ENCODE results near the gene SMARCA4.
"Not testable (repeated sequence)": the region's sequence is repeated elsewhere in the genome, so short reads cannot be mapped to it uniquely, and the experiment has no call there.

SMARCA4 gene

DNA sequence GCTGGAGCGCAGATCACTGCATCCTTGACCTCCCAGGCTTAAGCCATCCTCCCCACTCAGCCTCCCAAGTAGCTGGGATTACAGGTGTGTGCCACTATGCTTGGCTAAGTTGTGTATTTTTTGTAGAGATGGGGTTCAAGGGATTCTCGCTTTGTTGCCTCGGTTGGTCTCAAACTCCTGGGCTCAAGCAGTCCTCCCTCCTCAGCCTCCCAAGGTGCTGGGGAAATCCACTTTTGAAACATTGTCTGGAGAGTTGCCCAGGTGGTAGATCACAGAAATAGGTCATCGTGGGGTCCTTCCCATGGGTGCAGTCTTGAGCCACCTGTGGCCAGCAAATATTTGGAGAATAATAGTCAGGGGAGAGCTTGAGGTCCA, 133.7 kb downstream of the SMARCA4 start:
- DNase-seq (ENCODE audit: low spot score) (no peak), FAIRE-seq (no peak)

DNA sequence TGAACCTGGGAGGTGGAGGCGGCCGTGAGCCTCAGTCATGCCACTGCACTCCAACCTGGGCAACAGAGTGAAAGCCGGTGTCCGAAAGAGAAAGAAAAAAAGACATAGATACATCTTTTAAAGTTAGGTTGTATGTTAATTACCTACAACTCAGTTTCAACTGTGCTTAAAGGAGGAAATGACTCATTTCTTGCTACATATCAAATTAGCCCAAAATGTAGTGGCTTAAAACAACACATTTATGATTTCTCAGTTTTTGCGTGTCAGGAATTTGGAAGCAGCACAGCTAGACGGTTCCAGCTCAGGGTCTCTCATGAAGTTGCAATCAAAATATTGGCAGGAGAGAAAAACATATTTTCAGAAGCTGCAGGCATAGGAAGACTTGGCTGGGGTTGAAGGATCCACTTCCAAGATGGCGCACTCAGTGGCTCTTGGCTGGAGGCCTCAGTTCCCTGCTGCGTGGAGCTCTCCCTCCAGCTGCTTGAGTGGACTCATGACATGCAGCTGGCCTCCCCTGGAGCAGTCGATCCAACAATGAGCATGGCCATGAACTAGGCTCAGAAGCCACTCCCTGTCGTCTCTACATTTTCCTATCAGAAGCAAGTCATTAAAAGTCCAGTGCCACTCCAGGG, 135.5 kb downstream of the SMARCA4 start:
- FAIRE-seq (no peak), DNase-seq (ENCODE audit: low spot score) (no peak)

DNA sequence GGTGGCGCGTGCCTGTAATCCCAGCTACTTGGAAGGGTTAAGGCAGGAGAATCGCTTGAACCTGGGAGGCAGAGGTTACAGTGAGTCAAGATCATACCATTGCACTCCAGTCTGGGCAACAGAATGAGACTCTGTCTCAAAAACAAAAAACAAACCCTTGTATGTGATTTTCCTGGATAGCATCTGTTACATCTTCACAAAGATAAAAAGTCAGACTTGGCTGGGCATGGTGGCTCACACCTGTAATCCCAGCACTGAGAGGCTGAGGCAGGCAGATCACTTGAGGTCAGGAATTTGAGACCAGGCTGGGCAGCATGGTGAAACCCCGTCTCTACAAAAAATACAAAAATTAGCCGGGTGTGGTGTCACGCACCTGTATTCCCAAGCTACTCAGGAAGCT, 136.5 kb downstream of the SMARCA4 start:
- not testable (repeated sequence) for FAIRE-seq; DNase-seq (ENCODE audit: low spot score)

DNA sequence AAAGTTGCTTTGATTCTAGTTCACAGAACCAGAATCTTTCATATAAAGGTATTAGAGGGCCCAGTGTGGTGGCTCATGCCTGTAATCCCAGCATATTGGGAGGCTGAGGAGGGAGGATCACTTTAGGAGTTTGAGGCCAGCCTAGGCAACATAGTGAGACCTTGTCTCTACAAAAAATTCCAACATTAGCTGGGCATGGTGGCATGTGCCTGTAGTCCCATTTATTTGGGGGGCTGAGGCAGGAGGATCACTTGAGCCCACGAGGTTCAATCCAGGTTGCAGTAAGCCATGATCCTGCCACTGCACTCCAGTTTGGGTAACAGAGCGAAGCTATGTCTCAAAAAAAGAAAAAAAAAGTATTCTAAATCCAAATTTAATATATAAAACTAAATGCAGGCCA, 137.5 kb downstream of the SMARCA4 start:
- no peak for FAIRE-seq
- DNase-seq (ENCODE audit: low spot score), result no peak

DNA sequence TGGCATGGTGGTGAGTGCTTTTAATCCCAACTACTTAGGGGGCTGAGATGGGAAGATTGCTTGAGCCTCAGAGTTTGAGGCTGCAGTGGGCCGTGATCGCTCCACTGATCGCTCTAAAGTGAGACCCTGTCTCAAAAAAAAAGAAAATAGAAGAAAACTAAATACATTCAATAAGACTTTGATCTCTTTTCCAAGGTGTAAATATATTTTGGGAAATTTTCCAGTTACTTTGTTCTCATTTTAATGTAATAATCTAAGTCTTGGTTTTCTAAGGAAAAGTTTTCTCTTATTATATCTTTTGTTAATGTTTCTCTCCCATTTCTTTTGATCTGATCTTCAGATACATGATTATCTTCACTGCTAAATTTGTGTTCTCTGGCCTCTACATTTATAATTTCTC, 138.0 kb downstream of the SMARCA4 start:
- DNase-seq (ENCODE audit: low spot score), result no peak
- no peak for FAIRE-seq

DNA sequence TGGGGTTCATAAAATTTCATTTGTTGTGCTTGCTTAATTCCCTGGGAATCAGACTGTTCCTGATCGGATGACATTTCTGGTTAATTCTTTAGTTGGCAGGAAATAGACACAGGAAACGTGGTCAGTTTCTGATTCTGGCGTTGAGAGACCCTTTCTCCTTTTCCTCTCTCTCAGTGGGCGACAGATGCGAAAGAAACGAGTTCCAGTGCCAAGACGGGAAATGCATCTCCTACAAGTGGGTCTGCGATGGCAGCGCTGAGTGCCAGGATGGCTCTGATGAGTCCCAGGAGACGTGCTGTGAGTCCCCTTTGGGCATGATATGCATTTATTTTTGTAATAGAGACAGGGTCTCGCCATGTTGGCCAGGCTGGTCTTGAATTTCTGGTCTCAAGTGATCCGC, 139.2 kb downstream of the SMARCA4 start:
- no peak for DNase-seq (ENCODE audit: low spot score)

DNA sequence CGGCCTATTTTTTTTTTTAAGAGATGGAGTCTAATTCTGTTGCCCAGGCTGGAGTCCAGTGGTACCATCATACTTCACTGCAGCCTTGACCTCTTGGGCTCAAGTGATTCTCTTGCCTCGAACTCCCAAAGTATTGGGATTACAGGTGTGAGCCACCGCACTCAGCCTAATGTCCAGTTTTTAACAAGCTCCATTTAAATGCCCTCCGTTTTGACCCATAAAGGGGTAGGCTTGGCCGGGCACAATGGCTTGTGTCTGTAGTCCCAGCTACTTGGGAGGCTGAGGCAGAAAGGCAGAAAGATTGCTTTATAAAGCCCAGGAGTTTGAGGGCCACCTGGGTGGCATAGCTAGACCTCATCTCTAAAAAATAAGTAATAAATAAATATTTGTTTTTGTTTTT, 140.2 kb downstream of the SMARCA4 start:
- DNase-seq (ENCODE audit: low spot score) (no peak), FAIRE-seq (no peak)

More for the DNA sequence above, 139.2 kb downstream of the SMARCA4 start:
- FAIRE-seq, result no peak

DNA sequence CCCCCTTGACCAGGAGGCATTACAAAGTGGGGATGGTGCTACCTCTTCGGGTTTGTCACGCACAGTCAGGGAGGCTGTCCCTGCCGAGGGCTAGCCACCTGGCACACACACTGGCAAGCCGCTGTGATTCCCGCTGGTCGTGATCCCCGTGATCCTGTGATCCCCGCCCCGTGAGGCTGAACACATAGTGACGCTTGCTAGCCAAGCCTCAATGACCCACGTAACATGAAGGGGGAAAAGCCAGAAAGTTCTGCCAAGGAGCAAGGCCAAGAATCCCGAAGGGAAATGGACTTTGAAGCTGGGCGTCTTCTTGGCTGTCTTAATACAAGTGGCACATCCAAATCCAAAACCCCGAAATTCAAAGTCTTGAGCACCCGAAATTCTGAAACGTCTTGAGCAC, 142.1 kb downstream of the SMARCA4 start:
- no peak for FAIRE-seq
- no peak for DNase-seq (ENCODE audit: low spot score)

DNA sequence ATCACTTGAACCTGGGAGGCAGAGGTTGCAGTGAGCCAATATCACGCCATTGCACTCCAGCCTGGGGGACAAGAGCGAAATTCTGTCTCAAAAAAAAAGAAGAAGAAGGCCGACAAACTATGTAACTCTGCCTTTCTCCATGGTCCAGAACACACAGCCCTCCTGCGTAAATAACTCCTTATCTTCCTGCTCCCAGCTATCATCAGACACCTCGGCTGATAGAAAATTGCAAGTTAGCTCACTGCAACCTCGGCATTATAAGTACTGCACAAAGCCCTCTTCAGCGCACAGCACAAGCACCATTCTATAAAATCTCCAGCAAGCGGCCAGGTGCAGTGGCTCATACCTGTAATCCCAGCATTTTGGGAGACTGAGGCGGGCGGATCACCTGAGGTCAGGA, 142.8 kb downstream of the SMARCA4 start:
- FAIRE-seq; DNase-seq (ENCODE audit: low spot score): not testable (repeated sequence)

DNA sequence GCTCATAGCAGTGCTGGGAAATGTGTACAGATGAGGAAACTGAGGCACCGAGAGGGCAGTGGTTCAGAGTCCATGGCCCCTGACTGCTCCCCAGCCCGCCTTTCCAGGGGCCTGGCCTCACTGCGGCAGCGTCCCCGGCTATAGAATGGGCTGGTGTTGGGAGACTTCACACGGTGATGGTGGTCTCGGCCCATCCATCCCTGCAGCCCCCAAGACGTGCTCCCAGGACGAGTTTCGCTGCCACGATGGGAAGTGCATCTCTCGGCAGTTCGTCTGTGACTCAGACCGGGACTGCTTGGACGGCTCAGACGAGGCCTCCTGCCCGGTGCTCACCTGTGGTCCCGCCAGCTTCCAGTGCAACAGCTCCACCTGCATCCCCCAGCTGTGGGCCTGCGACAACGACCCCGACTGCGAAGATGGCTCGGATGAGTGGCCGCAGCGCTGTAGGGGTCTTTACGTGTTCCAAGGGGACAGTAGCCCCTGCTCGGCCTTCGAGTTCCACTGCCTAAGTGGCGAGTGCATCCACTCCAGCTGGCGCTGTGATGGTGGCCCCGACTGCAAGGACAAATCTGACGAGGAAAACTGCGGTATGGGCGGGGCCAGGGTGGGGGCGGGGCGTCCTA, 144.3 kb downstream of the SMARCA4 start:
- no peak for DNase-seq (ENCODE audit: low spot score)
- no peak for FAIRE-seq

DNA sequence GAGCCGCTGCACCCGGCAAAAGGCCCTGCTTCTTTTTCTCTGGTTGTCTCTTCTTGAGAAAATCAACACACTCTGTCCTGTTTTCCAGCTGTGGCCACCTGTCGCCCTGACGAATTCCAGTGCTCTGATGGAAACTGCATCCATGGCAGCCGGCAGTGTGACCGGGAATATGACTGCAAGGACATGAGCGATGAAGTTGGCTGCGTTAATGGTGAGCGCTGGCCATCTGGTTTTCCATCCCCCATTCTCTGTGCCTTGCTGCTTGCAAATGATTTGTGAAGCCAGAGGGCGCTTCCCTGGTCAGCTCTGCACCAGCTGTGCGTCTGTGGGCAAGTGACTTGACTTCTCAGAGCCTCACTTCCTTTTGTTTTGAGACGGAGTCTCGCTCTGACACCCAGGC, 145.6 kb downstream of the SMARCA4 start:
- FAIRE-seq, result no peak
- DNase-seq (ENCODE audit: low spot score), result no peak

DNA sequence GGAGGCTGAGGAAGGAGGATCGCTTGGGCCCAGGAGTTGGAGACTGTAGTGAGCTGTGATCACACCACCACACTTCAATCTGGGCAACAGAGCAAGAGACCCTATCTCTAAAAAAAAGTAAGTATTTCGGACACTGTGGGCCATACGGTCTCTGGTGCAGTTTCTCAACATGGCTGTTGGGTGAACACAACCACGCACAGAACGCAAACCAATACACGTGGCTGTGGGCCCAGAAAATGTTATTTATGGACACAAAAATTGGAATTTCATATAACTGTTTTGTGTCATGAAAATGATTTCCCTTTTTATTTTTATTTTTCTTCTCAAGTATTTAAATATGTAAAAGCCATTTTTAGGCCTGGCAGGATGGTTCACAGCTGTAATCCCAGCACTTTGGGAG, 147.9 kb downstream of the SMARCA4 start:
- no peak for FAIRE-seq

DNA sequence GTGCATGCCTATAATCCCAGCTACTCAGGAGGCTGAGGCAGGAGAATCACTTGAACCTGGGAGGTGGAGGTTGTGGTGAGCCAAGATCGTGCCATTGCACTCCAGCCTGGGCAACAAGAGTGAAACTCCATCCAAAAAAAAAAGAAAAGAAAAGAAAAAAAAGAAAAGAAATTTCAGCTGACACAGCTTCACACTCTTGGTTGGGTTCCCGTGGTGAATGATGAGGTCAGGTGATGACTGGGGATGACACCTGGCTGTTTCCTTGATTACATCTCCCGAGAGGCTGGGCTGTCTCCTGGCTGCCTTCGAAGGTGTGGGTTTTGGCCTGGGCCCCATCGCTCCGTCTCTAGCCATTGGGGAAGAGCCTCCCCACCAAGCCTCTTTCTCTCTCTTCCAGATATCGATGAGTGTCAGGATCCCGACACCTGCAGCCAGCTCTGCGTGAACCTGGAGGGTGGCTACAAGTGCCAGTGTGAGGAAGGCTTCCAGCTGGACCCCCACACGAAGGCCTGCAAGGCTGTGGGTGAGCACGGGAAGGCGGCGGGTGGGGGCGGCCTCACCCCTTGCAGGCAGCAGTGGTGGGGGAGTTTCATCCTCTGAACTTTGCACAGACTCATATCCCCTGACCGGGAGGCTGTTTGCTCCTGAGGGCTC, 150.4 kb downstream of the SMARCA4 start:
- DNase-seq (ENCODE audit: low spot score) (no peak), FAIRE-seq (no peak)

More for the DNA sequence above, 147.9 kb downstream of the SMARCA4 start:
- no peak for DNase-seq (ENCODE audit: low spot score)

DNA sequence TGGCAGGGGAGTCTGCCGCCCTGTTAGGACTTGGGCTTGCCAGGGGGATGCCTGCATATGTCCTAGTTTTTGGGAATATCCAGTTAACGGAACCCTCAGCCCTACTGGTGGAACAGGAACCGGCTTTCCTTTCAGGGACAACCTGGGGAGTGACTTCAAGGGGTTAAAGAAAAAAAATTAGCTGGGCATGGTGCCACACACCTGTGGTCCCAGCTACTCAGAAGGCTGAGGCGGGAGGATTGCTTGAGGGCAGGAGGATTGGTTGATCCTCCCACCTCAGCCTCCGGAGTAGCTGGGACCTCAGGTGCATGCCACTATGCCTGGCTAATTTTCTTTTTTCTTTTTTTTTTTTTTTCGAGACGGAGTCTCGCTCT, 150.9 kb downstream of the SMARCA4 start:
- DNase-seq (ENCODE audit: low spot score), result no peak

More for the DNA sequence above, 150.9 kb downstream of the SMARCA4 start:
- FAIRE-seq, result no peak

Data from RCC 7860 (cell line).